ENCODE measurements around the gene WNT16. TPM values are rescaled to one million over a fixed set of nuclear protein-coding genes. Genes with fewer than 3 reads are reported as not detected.

The WNT16 gene
- total RNA-seq, 1 donor from 2014 or later, result not detected

DNA sequence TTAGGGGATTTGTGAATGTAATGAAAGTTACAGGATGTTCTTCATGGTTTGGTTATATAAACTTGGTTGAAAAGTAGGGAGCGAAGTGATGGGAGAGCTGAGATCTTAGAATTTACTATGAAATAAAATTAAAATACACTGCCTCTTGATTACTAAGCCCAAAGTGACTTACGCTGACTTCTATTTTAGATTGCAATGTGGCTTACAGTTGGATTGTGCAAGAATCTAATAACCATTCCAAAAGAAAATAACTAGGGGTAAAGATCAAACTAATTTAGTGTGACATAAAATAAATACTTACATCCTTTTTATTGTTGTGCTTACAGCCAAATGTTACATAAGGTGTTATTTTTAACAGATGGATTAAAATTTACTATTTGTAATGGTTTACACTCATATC is 15.3 kb downstream of the WNT16 start:
- DNase-seq (ENCODE audit: low read depth in 2 of 2), result no peak

DNA sequence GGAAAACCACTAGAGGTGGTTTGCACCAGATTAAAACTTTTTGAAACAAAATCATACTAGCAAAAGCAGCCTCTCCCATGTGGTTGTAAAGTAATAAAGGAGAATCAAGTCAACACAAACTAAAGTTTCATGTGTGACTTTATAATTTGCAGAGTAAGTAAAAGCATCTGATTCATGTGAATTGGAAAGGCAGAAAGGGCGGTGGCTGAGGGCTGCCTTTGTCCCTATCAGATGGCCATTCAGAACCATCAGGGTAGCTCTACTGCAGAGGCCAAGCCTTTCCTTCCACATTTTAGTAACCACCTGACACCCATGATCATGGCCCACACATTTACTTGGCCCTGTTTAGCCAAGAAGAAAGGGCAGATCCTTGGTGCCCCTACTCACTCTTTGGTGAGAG is 15.7 kb downstream of the WNT16 start:
- DNase-seq (ENCODE audit: low read depth in 2 of 2), result no peak

GRCh38 chr7:121351682-121352081 is 22.9 kb downstream of the WNT16 start:
- no peak for DNase-seq (ENCODE audit: low read depth in 2 of 2)

- no peak for DNase-seq (ENCODE audit: low read depth in 2 of 2)
Observed at GRCh38 chr7:121352323-121352722, 23.5 kb downstream of the WNT16 start.

- no peak for DNase-seq (ENCODE audit: low read depth in 2 of 2)
Observed at GRCh38 chr7:121355574-121355973, 26.8 kb downstream of the WNT16 start.

- no peak for DNase-seq (ENCODE audit: low read depth in 2 of 2)
Observed at GRCh38 chr7:121360564-121360963, 31.8 kb downstream of the WNT16 start.

DNA sequence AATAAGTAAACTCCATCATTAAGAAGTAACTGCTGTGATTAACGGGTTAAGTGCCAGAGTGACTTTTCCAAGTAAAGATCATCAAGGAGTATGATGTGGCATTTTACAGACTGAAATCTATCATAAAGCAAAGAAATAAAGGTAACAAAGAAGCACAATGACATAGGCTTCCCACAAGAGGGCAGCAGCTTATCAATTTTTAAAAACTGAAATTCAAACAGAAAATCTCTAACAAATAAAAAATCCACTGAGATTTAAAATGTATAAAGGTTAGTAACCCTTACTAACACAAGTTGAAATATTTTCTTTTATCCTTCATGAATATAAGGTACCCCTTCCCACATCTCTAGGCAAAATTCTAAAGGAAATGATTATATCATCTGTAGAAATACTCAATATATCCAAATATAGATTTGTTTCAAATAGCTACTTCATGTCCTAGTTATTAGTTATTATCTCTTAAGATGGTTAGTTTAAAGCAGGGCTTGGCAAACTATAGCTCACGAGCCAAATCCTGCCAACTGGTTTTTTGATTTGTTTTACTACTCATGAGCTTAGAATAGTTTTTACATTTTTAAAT is 38.1 kb downstream of the WNT16 start:
- peak; percentile 47 to 62 for DNase-seq (ENCODE audit: low read depth in 2 of 2)

DNA sequence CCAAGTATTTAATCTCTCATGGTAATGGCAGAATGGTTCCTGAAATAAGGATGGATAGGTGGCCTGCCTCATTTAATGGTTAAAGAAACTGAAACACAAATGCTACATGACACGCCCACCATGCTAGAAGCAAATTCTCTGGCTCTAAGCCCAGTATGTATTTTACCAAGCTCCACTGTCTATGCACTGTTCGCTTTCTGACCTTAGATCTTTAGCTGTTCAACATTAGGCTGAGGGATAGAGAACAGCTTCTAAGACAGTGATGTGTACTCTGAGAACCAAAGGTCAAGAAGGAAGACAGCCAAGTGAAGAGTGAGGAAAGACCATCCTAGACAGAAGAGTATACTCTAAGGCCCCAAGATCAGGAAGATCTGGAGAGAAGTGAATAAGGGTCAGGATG is 40.7 kb downstream of the WNT16 start:
- peak; percentile 35 to 48 for DNase-seq (ENCODE audit: low read depth in 2 of 2)

GRCh38 chr7:121371367-121371766 is 42.6 kb downstream of the WNT16 start:
- no peak for DNase-seq (ENCODE audit: low read depth in 2 of 2)

- DNase-seq (ENCODE audit: low read depth in 2 of 2), result no peak
Observed at GRCh38 chr7:121371883-121372282, 43.1 kb downstream of the WNT16 start.

DNA sequence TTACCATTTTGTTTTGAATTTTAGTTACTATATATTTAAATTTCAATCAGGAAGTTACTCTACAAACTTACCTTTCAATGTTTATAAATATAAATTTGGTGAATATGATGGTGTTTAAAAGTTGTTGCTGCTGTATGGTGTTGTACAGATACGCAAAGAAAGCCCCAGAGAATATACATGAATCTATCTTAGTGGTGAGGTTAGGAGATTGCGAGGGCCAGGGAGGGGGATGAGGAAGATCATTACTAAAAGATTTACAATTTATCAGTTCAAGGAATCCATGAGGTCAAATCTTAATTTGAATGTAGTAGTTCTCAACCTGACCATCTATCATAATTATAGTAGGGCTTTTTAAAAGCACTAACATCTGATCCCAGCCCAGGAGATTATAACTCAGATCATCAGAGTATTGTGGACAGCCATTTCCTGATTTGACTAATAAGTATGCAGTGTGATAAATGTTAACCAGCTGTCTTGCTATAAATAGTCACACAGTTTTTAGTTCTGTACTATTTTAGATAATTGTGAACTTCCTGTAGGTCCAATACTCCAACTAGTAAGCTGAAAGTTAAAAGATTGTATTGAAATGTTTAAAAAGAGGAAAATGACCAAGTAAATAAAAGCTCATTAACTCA is 43.7 kb downstream of the WNT16 start:
- peak in 1 of 2 donors; percentile 54 for DNase-seq (ENCODE audit: low read depth in 2 of 2)

- no peak for DNase-seq (ENCODE audit: low read depth in 2 of 2)
Observed at GRCh38 chr7:121373177-121373576, 44.4 kb downstream of the WNT16 start.

DNA sequence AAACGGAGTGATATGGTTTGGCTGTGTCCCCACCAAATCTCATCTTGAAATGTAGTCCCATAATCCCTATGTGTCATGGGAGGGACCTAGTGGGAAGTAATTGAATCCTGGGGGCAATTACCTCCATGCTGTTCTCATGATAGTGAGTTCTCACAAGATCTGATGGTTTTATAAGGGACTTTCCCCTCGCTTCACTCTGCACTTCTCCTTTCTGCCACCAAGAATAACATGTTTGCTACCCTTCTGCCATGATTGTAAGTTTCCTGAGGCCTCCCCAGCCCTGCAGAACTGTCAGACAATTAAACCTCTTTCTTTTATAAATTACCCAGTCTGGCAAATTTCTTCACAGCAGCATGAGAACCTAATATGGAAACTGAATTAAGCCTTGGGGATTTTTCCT is 48.2 kb downstream of the WNT16 start:
- no peak for DNase-seq (ENCODE audit: low read depth in 2 of 2)

GRCh38 chr7:121379930-121380329 is 51.1 kb downstream of the WNT16 start:
- DNase-seq (ENCODE audit: low read depth in 2 of 2), result no peak

DNA sequence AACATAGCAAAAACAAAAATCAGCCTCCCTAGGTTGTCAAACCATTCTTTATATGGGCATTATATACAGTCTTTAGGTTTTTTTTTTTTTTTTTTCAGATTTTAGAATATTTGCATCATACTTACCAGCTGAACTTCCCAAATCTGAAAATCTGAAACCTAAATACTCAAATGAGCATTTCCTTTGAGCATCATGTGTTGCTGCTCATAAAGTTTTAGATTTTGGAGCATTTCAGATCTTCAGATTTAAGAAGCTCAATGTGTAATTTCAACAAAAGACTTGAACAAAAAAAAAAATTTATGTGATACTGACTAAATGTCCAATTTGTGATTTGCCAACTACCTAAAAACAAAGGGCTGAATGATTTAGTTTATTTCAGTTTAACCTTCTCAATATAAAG is 53.7 kb downstream of the WNT16 start:
- DNase-seq (ENCODE audit: low read depth in 2 of 2), result no peak

GRCh38 chr7:121383235-121383910 is 54.6 kb downstream of the WNT16 start:
- DNase-seq (ENCODE audit: low read depth in 2 of 2), result peak in 1 of 2 donors; percentile 63

DNA sequence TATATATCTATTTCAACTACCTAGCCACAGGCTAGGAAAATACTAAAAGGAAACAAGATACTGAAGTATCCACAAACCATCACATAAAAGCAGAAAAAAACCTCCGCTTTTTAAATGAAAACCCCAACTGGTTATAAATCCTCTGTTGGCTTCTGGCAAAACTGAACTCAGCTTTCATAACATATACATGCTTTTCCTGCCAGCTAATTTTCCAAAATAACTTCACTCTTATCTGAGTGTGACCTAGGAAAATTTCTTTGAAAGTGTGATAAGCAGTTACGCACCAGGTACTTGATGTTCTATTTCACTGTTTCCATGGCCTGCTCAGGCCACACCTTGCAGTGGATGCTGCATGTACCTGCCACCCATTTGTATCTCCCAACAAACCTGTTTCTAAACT is 55.5 kb downstream of the WNT16 start:
- DNase-seq (ENCODE audit: low read depth in 2 of 2), result peak in 1 of 2 donors; percentile 20

DNA sequence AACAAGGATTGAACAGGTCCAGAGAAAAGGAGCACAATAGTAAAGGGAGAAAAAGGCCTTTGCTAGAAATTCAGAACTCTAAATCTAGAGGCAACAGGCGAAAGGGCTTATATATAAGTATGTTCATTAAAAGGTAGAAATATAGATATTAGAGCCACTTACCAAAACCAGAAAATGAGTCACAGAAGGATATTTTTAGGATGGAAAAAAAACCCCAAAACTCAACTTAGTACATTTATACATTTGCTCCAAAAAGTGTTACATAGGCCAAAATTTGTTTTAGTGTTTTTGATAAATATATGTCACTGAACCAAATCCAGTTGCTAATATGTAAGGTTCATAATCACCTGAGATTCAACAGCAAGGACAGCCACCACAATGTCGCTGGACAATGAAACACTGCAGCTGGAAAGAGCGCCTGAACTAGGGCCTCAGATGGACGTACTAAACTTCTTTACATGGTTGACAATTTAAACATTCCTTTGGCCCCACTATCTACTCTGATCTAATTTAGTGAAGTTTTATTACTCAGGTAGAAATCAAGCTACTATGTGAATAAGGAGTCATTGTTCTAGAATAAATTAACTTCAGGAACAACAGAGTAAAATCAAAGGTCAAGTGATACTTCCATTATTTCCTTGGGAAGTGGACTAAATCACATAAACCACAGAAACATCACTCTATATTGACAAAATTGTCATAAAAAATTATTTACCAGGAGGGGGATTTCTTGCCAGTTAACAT is 56.4 kb downstream of the WNT16 start:
- DNase-seq (ENCODE audit: low read depth in 2 of 2), result no peak

GRCh38 chr7:121385800-121386179 is 57.0 kb downstream of the WNT16 start:
- peak in 1 of 2 donors; percentile 86 for DNase-seq (ENCODE audit: low read depth in 2 of 2)

DNA sequence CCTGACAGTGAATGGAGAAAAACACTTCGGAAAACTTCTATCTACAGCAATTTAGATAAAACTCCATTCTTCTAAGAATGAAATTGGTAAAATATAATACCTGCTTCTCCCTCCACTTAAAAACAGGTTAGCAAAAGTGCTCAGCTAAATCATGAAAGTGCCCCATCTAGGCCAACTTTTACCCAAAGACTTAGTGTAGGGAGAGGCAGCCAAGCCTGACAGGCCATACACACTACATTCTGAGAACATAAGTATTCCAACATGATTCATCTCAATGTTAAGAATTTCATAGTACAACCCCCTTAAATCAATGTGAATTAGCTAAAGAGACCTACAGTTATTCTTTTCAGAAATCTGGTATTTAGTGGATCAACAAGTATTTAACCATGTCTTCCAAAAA is 60.1 kb downstream of the WNT16 start:
- DNase-seq (ENCODE audit: low read depth in 2 of 2), result no peak

DNA sequence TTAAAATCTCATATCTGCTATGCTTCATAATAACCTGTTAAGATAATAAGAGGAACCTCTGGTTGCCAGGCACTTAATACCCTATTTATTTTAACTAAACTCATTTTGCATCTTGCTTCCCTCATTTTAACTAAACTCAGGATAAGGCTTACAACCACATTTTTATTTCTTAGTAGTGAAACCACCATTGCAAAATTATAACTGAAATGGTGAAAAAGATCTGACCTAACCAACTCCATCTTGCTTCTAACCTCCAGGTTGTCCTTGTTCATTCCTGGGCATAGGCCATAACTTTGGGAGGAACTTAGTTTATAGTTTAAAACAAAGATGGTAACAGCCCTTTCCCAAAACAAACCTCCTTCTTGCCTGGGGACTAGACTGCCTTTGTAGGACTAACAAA is 61.3 kb downstream of the WNT16 start:
- DNase-seq (ENCODE audit: low read depth in 2 of 2), result no peak

DNA sequence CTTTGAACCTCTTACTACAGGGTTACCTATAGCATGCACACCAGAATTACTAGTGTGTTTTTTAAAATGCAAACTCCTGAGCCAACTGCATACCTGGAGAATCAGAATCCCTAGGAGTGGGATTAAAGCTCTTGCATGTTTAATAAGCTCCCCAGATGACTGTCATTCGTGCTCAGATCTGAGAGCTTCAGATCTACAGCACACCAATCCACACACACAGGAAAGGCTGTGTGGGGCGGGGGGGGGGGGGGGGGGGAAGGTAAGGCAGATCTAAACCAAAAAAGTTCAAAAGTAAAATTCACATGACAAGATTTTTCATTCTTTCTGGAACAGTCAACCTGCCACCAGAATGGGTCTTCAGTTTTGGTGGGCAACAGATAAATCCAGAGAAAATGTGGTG is 61.8 kb downstream of the WNT16 start:
- no peak for DNase-seq (ENCODE audit: low read depth in 2 of 2)

Measured in dermis microvascular lymphatic vessel endothelial cell (primary cell).